GM21423 (cell line): ENCODE data around the gene TSPAN13.

Experiments
- ATAC-seq: cut with Tn5 transposase; IDR thresholded peaks from one replicate; pipeline ENCODE4 v1.9.1; 2021; ENCODE audit warnings: mild to moderate bottlenecking, moderate library complexity; ENCODE audit not compliant: unreplicated experiment

Gene TSPAN13

DNA sequence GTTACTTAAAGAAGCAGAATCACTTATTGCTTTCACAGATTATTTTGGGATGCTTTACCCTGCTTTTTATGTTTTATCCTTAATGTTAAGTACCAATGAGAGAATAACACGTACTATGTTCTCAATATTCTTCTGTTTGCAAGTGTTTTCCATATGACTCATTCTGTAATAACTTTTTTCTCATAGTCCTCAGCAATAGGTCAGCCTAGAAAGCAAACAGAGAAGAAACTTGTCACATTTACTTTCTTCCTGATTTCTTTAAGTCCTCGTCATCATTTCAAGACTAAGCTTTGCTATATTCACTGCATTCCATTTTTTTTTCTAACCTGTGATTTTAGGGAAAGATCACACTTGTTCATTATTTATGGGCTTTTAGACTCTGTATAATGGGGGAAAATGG, 58.0 kb downstream of the TSPAN13 start:
- ATAC-seq: no peak

DNA sequence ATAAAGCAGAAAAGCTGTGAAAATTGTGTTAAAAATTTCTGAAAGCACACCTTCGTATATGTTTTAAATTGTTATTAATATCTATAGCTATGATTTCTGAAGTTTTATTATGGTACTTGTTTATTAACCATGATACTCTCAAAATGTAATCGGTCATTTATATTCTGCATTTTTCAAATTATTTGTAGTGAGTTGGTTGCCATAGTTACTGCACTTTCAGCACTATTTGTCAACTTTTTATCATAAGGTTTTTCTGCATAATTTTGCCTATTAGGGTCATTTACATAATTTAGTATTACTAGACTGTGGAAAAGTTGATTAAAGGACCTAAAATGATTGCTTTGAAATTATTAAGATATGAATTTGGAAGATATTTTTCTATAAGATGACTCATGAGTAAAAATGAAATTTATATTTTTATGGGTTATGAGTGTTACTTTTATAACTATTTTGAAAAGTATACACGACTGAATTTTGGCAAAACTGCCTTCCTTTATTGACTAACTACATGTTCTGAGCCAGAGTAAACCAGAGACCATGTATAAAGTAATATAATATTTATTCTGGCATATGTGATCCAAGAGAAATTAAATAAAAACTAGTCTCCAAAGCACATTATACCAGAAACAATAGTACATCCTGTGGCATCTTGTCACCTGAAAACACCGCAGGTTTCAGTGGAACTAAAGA, 59.1 kb downstream of the TSPAN13 start:
- ATAC-seq: no peak

DNA sequence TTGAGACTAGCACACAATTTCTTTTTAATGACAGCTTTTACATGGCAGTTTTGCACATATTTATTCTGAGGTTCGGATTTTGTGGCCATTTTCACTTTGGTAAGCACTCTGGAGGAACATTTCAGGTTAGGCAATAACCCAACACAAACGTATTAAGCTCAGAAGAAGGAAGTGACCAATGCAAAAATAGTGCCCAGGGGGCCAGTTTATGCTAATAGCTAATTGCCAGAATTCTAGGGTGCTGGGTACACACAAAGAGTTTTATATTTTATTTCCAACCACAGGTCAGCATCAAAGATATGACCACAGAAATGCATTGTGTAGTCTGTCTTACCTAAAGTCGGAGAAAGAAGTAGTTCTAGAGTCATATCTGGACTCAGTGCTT, 59.7 kb downstream of the TSPAN13 start:
- ATAC-seq: no peak

DNA sequence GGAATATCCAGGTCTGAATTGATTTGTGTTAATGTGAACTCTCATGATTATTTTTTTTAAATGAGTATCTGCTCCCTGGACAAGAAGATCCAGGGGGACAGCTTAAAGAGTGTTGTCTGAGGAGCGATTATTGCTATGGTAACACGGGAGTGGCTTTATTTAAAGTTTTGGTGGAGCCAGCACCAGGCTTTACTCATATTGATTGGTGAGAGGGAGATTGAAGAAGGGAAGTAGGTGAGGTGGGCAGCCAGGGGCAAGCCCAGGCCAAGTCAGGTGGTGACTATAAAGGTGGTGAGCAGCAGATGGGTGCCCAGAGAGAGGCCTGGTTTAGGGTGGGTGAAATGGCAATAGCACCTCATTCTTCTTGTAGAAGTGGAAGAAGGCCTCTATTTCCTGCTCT, 61.4 kb downstream of the TSPAN13 start:
- ATAC-seq: no peak

DNA sequence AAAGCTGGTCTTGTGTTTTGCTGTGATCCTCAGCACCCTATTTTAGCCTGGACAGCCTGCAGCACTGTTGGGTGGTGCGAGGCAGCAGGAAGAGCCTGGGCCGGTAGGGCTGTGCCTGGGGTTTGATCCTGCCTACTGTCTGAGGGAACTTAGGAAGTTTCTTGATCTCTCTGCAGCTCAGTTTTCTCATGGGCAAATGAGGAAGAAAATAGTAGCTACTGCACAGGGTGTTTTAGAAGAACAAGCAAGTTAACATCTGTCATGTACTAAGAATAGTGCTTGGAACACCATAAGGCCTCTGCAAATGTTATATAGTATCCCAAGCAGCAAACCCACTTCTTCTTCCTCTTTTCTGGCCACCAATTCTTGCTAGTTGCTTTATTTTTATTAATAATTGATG, 63.3 kb downstream of the TSPAN13 start:
- ATAC-seq: no peak

DNA sequence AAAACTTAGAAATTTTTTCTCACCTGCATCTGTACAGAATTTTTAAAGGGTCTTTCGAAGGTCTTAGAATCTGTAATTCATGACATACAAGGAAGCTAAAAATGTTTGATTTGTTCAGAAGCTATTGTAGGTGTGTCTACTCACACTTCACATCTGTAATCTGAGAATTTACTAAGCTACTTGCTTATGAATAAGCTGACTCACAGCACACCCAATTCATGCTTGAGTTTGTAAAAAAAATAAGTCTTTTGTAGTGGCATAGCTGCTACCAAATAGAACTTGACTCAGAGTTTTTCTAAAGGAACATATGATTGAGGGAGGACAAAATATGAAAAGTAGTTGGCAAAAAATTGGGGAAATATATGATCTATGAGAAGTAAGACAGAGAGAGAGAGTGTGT, 64.0 kb downstream of the TSPAN13 start:
- no peak for ATAC-seq

DNA sequence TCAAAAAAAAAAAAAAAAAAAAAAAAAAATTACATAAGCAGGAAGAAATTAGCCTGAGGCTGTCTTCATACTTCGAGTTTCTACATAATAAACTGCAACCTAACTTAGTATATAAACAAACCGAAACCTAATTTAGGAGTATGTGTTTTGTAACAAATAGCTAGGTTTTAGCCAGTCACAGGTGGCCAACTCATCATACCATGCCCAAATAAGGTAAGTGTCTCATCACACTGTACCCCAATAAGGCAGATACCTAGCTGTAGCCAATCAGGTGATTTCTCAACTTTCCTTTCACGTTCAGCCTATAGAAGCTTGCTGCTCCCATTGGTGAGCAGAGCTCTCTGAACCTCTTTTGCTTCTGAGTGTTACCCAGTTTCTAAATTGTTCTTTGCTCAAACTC, 65.2 kb downstream of the TSPAN13 start:
- ATAC-seq: no peak

DNA sequence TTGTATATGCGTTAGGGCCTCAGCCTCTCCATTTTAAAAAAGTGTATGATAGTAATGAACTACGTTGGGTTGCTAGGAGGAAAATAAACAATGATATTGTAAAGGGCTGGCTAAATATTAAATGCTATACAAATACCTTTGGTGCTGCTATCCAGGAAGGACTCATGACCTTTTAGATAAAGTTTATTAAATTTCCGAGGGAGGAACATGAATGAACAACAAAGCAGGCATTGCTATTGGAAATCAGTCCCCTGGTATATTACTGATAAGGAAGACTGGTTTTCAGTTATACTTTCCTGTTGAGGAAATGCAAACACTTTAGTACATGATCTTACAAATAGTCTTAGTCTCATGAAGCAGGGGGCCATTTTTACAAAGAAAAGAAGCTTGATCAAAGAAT, 68.5 kb downstream of the TSPAN13 start:
- ATAC-seq: no peak

DNA sequence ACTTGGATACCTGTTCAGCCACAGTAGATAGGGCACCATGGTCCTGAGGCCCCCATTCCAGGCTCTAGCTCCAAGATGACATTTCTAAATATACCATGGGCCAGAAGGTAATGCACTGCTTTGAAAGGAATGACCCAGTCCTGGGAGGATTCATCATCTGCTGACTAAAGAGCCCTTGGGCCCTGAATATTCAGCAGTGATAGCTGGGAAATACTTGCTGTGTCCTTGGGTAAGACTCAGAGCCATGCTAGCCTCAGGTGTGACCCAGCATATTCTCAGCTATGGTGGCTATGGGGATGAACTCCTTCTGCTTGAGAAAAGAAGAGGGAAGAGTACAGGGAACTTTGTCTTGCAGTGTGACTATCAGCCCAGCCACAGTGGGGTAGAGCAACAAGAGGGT, 72.5 kb downstream of the TSPAN13 start:
- no peak for ATAC-seq

DNA sequence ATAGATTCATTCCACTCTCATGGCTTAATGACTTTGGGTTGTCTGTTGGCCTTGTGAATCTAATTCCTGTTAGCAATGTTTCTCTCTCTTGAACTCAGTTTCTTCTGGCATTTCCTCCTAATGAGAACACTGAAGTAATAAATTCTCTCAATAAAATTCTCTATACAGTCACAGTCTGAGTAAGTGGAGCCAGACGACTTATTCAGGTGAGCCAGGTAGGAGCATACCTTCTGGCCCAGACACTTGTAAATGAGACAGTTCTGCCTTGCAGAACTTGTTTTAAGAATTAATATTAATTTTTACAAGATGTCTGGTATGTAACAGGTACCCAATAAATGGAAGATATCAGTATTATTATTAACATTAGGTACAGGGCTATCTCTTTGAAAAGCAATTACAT, 79.8 kb downstream of the TSPAN13 start:
- ATAC-seq: no peak
